Glomerular visceral epithelial cell (primary cell): ENCODE measurements around the gene RPS8.
"Not testable (repeated sequence)": the region's sequence is repeated elsewhere in the genome, so short reads cannot be mapped to it uniquely, and the experiment has no call there.

Experiments
- DNase-seq: peaks from one replicate; pipeline ENCODE4 v3.0.0-alpha.2; 2016; ENCODE audit errors: extremely low spot score

RPS8 gene

DNA sequence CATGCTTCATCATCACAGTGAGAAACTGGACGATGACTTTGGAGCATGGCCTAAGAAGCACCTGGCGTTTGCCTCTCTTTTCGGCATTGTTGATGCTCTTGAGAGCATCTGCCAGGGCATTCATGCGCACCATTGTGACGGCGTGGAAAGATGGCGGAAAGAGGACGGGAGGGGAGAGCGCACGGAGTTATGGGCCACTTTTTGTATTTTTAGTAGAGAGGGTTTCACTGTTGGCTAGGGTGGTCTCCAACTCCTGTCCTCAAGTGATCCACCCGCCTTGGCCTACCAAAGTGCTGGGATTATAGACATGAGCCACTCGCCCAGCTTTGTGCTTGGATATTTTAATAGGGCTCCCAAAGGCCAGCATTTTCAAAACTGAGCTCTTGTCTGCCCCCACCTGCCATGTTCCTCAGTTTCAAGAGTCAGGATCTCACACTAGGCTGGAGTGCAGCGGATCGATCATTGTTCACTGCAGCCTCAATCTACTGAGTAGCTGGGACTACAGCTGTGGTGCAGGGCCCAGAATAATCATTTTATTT lies 5.3 kb downstream of the RPS8 start:
- no peak for DNase-seq

DNA sequence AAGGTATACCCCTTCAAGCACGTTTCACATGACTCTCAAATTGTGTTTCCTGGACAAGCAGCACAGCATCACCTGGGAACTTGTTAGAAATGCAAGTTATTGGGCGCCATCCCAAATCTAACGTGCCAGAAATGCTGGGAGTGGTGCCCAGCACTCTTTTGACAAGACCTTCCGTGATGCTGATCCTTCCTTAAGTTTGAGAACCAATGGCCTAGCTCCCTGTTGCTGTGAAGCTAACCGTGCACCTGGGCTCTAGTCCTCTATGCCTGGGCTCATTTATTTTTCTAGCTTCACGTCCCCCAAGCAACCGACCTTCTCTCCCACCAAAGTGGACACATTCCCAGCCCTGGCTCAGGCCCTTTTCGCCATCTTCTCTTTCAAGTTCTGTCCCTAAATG lies 8.4 kb downstream of the RPS8 start:
- DNase-seq = no peak

DNA sequence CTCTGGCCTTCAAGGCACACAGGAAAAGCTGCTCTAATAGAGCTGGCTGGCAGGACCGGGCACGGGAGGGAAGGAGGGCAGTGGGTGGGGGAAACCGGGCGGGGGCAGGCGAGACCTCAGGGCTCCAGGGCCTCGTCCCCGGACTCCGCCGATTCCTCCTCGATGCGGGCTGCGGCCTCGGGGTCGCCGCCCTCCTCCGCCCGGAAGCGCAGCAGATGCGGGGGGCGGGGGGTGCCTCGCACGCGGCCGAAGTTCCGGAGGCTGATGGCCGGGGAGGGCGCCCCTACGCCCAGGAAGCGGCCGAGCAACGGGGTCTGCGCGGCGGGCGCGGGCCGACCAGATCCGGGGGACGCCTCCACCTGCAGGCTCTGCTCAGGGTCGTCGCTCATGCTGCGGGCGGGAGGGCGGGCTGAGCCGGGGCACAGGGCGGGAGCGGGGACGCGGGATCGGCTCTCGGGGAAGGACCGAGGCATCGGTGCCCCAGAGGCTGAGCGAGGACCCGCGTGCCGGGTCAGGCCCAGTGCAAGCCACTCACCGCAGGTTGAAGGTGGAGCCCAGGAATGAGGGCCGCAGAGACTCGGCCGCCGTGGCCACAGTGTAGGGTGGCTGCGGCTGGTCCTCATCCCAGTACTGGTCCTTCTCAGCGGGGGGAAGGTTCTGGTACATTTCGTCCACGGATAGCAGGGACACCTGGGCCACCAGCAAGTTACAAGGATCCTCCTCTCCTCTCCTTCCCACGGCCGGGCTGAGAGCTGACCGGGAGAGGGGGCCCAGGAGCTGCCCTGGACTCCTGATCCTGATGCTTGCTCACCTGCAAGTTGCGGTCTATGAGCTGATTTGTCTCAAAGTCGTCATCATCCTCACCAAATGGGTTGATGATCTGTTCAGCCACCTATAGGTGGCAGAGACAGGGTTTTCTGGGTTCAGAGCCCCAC lies 9.0 kb downstream of the RPS8 start:
- no peak for DNase-seq

DNA sequence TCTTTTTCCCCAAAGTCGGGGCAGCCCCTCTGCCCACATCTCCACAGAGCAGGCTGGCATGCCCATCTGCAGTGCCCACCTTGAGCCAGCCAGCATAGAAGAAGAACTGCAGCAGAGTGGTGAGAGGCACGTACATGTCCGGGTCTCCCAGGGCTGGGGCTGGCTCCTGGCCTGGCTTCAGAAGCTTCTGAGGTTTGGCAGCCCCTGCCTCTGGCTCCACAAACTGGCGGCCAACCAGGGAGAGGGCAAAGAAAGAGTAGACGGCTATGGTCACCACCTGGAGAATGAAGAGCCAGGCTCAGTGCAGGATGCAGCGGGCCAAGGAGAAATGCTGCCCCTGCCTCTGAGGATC lies 9.7 kb downstream of the RPS8 start:
- DNase-seq = no peak

DNA sequence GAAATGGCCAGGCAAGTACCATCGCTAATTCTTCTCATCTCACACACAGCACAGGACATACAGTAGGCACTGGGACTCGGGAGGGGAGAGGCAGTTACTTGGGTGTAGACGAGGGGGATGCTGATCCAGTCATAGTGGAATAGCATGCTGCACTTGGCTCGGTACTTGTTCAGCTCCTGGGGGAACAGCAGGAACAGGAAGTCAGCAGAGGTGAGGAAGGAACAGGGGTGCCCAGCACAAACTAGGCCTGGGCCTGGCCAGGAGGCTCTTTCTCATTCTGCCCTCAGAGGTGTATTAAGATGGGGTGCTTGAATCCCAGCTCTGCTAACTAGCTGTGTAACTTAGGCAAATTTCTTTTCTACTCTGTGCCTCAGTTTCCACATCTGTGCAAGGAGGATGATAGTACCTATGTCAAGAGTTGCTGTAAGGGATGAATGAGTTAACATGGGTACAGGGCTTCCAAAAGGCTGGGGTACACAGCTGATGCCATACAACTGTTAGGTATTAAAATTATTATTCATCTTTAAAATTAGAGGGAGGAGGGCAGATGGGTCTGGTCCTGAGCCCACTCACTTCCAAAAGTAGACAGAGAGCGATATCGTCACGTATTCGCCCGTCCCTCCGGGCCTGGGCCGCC lies 10.3 kb downstream of the RPS8 start:
- no peak for DNase-seq

DNA sequence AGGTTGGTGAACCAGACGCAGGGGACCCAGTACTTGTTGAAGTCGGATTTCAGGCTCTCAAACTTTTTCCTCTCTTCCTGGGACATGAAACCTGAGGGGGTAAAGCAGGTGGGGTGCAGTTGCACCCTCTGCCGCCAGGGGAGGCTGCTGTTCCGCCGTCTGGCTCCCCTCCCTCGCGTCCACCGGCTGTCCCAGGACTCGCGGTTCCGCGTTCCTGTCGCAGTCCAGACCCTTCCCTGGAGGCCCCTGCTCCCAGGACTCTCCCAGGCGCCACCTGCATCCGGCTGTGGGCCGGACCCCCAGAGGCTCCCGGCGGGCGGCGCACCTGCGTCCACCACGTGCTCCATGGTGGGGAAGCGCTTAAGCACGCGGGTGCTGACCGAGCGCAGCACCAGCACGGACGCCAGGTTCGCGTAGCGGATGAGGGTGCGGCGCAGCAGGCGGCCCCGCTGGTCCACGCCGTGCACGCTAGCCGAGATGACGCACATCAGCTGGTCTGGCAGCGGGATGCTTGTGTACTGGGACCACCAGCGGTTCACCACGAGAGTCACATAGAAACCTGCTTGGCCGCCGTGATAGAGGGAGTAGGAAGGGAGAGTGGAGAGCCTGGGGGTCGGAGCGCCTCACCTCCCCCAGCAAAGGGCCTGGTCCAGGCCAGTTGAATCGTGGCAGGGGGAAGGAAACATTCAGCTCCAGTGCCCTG lies 10.9 kb downstream of the RPS8 start:
- DNase-seq = peak; percentile 62

DNA sequence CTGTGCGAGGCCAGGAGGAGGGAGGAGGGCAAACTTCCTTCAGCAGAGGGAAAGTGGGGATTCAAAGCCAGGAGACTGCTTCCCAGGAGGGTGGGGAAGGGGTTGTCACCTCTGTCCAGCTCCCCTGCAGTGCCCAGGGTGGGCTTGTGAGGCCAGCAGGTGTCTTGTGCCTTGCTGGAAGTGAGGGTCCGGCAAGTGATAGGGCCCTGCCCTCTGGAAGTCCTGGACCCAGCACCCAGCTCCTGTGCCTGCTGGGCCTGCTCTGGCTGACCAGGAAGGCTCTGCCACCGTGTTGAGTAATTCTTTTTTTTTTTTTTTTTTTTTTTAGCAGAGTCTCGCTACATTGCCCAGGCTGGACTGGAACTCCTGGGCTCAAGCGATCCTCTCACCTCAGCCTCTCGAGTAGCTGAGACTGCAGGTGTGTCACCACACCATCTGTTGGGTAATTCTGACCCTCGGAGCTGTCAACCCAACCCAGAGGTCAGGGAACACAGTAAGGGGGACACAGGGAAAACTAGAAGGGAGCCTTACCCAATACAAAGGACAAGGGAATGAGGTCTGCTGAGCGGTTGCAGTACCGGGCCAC lies 11.6 kb downstream of the RPS8 start:
- no peak for DNase-seq

DNA sequence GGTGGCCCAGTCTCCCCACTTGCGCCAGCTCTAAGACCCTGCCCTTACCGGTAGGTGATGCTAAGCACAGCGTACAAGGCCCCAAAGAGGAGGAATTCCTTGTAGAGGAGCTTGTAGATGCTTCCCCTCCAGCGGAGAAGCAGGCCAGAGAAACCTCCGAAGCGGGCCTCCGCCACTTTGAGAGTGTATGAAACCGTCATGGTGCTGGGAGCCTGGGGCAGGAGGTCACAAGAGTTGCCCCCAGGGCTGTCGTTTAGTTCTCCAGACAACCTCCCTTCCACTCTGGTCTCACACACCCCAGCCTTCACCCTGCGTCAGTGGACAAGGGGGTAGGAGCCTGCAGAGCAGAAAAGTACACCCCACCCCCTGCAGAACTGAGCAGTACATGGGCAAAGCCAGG lies 12.2 kb downstream of the RPS8 start:
- no peak for DNase-seq

DNA sequence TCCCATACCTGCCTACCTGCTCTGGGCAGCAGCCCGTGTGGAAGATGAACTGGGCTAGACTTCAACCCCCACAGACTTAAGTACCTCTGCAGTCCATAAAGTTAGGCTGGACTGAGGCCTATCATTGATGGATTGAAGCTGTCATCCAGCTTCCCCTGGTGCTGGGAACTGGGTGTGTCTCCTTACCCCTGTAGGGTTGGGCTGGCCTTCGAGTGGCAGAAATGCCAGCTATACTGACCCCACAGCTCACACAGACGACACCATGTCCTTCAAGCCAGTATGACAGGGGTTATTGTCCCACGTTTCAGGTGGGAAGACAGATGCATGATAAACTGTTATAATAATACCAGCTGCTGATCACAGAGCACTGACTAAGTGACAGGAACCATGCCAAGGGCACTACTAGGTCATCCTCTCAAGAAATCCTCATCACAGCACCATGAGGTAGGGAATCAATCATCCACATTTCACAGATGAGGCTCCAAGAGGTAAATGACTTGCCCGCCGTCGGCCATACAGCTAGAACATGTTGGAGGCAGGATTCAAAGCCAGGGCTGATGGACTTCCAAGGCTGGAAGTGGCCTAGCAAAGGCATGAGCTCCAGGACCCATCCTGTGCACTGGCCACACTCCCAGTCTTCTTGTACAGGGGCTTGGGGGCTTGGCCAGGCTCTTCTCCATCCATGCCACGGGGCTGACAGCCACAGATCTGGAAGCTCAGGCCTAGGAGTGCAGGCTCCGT lies 12.9 kb downstream of the RPS8 start, which contains the start of gene BEST4:
BEST4 (minus strand) TSS at position 51 of the 741 bp plus-strand sequence. CDS start 465 bp downstream, outside the sequence.
- DNase-seq = no peak

DNA sequence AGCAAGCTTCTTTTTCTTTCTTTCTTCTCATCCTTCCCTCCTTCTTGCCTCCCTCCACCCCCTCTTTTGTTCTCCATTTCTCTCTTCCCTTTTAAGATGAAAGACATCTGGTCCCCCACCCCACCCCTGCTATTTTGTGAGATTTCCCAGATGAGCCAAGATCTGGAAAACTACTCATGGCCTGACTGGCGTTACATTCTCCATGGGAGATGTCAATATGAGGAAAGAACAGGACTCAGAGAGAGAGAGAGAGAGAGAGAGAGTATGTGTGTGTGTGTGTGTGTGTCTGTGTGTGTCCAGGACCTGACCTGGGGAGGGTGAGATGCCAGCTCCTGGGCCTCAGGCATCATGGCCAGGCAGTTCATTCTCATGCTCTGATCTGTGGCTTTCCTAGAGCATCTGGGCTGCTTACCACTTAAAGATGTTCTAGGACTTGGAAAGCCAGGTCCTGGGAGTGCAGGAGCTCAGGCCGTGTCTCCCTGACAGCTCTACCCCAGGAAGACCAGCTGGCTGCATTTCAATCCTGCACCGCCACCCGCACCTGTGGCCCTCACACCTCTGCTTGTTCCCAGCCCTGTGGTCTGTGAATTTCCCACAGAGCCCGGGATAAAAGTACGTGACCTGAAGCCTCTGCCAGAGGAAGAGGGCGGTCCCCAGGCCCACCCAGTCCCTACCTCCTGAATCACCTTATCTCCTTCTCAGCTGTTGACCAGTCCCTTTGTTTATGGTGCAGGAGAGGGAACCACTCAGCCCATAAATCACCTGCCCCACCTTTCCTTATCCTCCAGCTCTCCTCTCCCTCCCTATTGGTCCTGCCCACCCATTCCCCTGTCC lies 15.8 kb downstream of the RPS8 start:
- DNase-seq = no peak

DNA sequence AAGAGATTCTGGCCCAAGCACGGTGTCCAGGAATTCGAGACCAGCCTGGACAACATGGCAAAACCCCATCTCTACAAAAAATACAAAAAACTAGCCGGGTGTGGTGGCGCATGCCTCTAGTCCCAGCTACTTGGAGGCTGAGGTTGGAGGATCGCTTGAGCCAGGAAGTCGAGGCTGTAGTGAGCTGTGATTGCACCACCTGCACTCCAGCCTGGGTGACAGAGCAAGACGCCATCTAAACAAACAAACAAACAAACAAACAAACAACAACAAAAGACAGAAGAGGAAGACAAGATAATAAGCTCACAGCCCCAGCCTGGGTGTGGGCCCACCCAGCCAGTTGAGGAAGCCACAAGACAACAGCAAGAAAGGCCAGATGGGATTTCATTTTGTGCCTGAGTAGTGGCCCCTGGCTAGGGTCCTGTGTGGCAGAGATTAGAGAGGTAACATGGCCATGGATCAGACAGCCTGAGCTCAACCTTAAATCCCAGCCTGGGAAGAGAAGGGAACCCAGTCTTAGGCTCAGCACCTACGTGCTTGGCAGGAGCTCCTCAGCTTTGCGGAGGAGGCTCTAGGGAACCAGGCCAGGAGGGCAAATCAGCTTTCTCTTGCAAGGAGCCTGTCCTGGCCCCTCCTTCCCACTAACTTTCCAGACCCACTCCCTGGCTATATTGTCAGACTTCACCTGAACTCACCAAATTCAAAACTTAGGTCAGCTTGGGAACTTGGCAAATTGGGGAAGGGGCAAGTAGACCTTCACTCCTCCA lies 17.6 kb downstream of the RPS8 start:
- DNase-seq = no peak

DNA sequence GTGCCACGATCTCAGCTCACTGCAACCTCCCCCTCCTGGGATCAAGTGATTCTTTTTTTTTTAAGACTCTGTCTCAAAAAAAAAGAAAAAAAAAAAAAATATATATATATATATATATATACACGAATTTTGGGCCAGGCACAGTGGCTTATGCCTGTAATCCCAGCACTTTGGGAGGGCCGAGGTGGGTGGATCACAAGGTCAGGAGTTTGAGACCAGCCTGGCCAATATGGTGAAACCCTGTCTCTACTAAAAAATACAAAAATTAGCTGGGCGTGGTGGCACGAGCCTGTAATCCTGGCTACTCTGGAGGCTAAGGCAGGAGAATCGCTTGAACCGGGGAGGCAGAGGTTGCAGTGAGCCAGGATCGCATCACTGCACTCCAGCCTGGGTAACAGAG lies 22.5 kb downstream of the RPS8 start:
- DNase-seq = not testable (repeated sequence)

DNA sequence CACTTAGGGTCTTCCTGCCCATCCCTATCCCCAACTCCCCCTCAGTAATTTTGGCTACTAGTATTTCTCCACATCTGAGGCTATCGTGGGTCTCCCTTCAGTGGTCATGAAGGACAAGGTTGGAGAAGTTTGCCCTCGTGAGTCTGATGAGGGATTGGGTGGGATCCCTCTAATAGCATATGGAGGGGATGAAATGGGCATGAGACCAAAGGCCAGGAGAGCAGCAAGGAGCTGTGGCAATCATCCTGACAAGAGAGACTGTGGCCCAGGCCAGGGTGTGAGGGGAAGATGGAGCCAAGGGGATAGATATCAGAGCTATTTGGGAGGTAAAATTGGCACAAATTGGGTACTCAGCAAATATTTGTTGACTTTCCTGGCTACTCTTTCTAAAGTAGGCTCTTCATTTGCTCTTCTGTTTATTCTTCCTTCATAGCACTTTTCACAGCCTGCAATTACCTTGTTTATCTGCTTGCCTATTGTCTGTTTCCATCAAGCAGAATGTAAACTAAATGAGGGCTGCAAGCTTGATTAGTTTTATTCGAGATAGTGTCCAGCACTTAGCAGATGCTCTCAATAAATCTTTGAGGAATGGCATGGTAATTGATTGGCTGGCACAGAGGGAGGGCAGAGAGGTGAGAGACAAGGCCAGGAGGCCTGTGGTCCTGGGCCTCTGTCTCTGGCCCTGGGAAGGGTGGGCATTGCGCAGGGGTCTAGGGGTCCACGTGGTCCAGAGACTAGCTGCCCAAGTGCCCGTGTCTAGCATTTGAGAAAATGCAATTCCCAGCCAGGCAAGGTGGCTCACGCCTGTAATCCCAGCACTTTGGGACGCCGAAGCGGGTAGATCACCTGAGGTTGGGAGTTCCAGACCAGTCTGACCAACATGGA lies 23.4 kb downstream of the RPS8 start:
- DNase-seq = no peak

DNA sequence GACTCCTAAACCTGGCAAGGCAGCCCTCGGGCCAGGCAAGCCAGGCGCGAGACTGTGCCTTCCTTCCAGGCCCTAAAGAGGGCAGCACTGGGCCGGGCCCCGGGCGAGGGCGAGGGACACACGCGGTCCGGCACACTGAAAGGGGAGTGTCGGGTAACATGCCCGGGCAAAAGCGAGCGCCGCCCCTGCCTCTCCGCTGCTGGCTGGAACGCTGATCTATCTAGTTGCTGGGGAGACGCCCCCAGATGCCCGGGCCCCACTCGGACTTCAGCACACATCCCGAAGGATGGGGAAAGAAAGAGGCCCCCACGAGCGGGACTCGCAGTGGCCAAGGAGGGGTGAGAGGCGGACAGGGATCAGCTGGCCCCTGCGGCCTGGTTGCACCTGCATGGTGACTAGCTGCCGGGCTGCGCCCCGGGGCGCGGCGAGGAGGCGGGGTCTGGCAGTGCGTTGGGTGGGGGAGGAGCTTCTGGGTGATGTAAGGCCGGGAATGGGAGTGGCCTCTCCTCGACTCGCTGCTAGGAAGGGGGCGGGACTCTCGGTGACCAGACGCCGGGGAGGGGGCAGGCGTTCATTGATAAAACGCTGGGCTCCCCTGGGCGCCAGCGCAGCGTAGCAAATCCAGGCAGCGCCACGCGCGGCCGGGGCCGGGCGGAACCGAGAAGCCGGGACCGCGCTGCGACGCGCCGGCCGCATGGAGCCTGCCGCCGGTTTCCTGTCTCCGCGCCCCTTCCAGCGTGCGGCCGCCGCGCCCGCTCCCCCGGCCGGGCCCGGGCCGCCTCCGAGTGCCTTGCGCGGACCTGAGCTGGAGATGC lies 24.6 kb downstream of the RPS8 start, which contains the start of gene PLK3:
PLK3 (plus strand) TSS at position 608 of the 815 bp plus-strand sequence; CDS start at position 695, 87 bp downstream.
- DNase-seq = peak; percentile 99

DNA sequence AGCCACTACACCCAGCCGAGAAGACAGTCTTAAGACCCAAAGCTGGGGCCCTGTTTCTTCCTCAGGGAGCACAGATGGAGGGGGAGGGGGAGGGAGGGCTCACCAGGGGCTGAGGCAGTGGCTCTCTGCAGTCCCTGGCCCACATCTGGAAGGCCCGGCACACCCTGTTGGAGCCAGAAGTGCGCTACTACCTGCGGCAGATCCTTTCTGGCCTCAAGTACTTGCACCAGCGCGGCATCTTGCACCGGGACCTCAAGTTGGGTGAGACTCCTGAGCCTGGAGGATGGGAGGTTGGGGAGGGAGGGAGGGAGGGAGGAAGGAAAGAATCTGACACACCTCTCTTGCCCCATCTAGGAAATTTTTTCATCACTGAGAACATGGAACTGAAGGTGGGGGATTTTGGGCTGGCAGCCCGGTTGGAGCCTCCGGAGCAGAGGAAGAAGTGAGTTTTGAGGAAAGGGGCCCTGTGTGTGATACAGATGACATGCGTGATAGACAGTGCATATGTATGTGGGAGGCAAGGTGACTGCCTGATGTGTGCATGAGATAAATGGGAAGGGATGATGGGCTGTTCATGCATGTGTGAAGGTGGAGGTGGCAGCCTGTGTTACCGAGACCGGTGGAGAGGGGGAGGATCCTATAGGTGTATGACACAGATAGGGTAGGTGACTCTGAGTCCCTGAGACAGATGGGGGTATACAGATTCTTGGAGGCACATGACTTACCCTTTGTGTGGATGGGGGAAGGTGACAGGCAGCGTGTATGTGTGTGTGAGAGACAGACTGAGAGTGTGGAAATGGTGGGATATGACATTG lies 26.4 kb downstream of the RPS8 start:
- no peak for DNase-seq

DNA sequence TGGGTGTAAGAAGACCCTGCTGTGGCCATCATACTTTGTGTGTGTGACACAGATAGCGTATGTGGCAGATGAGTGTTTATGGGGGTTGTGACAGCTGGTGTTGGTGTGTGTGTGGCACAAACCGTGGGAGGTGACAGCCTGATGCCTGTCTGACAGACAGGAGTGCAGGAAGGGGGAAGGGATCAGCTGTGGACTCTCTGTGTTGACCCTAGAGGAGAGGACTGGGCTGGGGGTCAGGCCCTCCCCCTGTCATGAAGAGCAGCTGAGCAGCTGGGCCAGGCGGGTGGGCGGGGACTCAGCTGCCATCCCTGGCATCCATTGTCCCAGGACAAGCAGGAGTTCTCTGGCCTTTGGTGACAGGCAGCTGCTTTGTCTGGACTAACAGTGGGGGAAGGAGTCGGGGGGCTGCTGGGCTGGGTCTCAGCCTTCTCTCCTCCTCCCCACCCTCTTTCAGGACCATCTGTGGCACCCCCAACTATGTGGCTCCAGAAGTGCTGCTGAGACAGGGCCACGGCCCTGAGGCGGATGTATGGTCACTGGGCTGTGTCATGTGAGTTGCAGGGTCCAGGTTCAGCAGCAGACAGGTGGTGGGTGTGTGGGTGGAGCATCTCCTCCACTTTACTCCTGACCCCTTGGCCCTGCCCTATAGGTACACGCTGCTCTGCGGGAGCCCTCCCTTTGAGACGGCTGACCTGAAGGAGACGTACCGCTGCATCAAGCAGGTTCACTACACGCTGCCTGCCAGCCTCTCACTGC lies 27.1 kb downstream of the RPS8 start:
- DNase-seq = no peak
